Midbrain (tissue), 1 donor: ENCODE measurements around the gene MYCBP2.
"Not testable (repeated sequence)": the region's sequence is repeated elsewhere in the genome, so short reads cannot be mapped to it uniquely, and the experiment has no call there.

ENCODE experiments used
- DNase-seq: peaks from one replicate; lab custom pipeline; 2025; lab: John Stamatoyannopoulos, UW

Gene MYCBP2

GRCh38 chr13:77291774-77292173 lies 35.1 kb downstream of the MYCBP2 start:
- DNase-seq = no peak

- no peak for DNase-seq
These were observed 36.6 kb downstream of the MYCBP2 start for GRCh38 chr13:77290342-77290741.

- no peak for DNase-seq
These were observed 37.0 kb downstream of the MYCBP2 start for GRCh38 chr13:77289851-77290250.

GRCh38 chr13:77285632-77286031 lies 41.3 kb downstream of the MYCBP2 start:
- DNase-seq = not testable (repeated sequence)

- DNase-seq = no peak
These were observed 41.8 kb downstream of the MYCBP2 start for GRCh38 chr13:77285098-77285497.

- no peak for DNase-seq
These were observed 52.8 kb downstream of the MYCBP2 start for GRCh38 chr13:77274126-77274525.

- DNase-seq = no peak
These were observed 57.8 kb downstream of the MYCBP2 start for GRCh38 chr13:77269141-77269540.

- DNase-seq = no peak
These were observed 59.5 kb downstream of the MYCBP2 start for GRCh38 chr13:77267362-77267761.

GRCh38 chr13:77265336-77265735 lies 61.6 kb downstream of the MYCBP2 start:
- DNase-seq = no peak

- no peak for DNase-seq
These were observed 64.7 kb downstream of the MYCBP2 start for GRCh38 chr13:77262198-77262597.

- DNase-seq = no peak
These were observed 75.9 kb downstream of the MYCBP2 start for GRCh38 chr13:77250975-77251374.

GRCh38 chr13:77245224-77245623 lies 81.7 kb downstream of the MYCBP2 start:
- DNase-seq = not testable (repeated sequence)

GRCh38 chr13:77239312-77239711 lies 87.6 kb downstream of the MYCBP2 start:
- DNase-seq = no peak

- DNase-seq = no peak
These were observed 91.4 kb downstream of the MYCBP2 start for GRCh38 chr13:77235456-77236022.

- DNase-seq = no peak
These were observed 93.7 kb downstream of the MYCBP2 start for GRCh38 chr13:77233159-77233558.

- no peak for DNase-seq
These were observed 96.3 kb downstream of the MYCBP2 start for GRCh38 chr13:77230560-77230959.

GRCh38 chr13:77225946-77226345 lies 100.9 kb downstream of the MYCBP2 start:
- DNase-seq = no peak

- DNase-seq = no peak
These were observed 104.0 kb downstream of the MYCBP2 start for GRCh38 chr13:77222909-77223308.

- DNase-seq = no peak
These were observed 104.7 kb downstream of the MYCBP2 start for GRCh38 chr13:77222000-77222690.

- no peak for DNase-seq
These were observed 107.5 kb downstream of the MYCBP2 start for GRCh38 chr13:77219401-77219800.

- no peak for DNase-seq
These were observed 108.6 kb downstream of the MYCBP2 start for GRCh38 chr13:77218274-77218673.

GRCh38 chr13:77215543-77215942 lies 111.4 kb downstream of the MYCBP2 start:
- DNase-seq = no peak

GRCh38 chr13:77213644-77214043 lies 113.2 kb downstream of the MYCBP2 start:
- DNase-seq = no peak

- DNase-seq = no peak
These were observed 119.0 kb downstream of the MYCBP2 start for GRCh38 chr13:77207943-77208342.
